ENCODE results near the gene STPG1. TPM values are rescaled to one million over a fixed set of nuclear protein-coding genes. Genes with fewer than 3 reads are reported as not detected.

Gene STPG1
- total RNA-seq, 1 experiment from 2014 or later: 14.9 TPM

DNA sequence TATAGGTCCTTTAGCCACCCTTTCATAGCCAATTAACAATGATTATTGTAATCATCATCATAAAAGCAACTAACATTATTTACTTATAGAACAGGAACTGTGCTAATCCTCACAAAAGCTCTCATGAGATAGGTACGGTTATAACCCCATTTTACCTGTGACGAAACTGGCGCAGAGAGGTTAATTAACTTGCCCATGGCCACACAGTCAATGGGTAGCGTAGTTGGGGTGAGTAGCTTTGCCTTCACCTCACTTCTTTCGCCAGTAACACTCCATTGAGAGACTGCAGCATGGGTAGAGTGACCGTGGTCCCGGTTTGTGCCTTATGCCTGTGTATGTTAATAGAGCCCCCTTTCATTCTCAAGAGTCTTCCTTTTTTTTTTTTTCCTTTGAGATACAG is 12.3 kb upstream of the STPG1 start:
- no TSS peak for BruUV-seq (replicated peaks)
- TF ChIP-seq, protein P1, sequence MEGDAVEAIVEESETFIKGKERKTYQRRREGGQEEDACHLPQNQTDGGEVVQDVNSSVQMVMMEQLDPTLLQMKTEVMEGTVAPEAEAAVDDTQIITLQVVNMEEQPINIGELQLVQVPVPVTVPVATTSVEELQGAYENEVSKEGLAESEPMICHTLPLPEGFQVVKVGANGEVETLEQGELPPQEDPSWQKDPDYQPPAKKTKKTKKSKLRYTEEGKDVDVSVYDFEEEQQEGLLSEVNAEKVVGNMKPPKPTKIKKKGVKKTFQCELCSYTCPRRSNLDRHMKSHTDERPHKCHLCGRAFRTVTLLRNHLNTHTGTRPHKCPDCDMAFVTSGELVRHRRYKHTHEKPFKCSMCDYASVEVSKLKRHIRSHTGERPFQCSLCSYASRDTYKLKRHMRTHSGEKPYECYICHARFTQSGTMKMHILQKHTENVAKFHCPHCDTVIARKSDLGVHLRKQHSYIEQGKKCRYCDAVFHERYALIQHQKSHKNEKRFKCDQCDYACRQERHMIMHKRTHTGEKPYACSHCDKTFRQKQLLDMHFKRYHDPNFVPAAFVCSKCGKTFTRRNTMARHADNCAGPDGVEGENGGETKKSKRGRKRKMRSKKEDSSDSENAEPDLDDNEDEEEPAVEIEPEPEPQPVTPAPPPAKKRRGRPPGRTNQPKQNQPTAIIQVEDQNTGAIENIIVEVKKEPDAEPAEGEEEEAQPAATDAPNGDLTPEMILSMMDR (conservative IDR thresholded peaks at IDR 0.05; ENCODE audit: low read depth, low read length): no peak
- no peak for TF ChIP-seq EZH2phosphoT487 (IDR thresholded peaks at IDR 0.05; ENCODE audit: borderline replicate concordance, low read length)
- TF ChIP-seq EZH2 (IDR thresholded peaks at IDR 0.05; ENCODE audit: low read length, unreplicated experiment): no peak
- no peaks in the 10 kb centered on the region for H3K27me3 ChIP-seq (ENCODE audit: low read length)
- H3K4me1 ChIP-seq (ENCODE audit: insufficient read depth, low read length): no peaks in the 10 kb centered on the region
- no peaks in the 10 kb centered on the region for H3K9me2 ChIP-seq (replicated peaks; ENCODE audit: low read length)
- H3K9ac ChIP-seq (ENCODE audit: low read length): no peak overlapping the region
- DNase-seq: no peak
- ATAC-seq: no peak
- no peak overlapping the region for H2AFZ ChIP-seq (ENCODE audit: low read length)
- H3K27ac ChIP-seq (ENCODE audit: low read length): no peak overlapping the region
- ChIA-PET CTCF (no interaction called here), POLR2A (ENCODE audit: unreplicated experiment) (no interaction called here)
- no peak overlapping the region for H3K4me3 ChIP-seq (ENCODE audit: low read length)
- H3K4me2 ChIP-seq (ENCODE audit: low read length): no peak overlapping the region
- peaks cover 9% of the 10 kb centered on the region; the same call in 1 of the 2 replicates for H3K79me2 ChIP-seq (ENCODE audit: low read length)
- no peaks in the 10 kb centered on the region for H3K9me3 ChIP-seq (ENCODE audit: low read length)
- no peaks in the 10 kb centered on the region for H4K20me1 ChIP-seq (ENCODE audit: low read length)
- intact Hi-C loops (cut with micrococcal nuclease): no loop called here
- H3F3A ChIP-seq (ENCODE audit: low read length, unreplicated experiment): no peaks in the 10 kb centered on the region
- H3K36me3 ChIP-seq (ENCODE audit: low read depth, low read length): peaks cover 17% of the 10 kb centered on the region

DNA sequence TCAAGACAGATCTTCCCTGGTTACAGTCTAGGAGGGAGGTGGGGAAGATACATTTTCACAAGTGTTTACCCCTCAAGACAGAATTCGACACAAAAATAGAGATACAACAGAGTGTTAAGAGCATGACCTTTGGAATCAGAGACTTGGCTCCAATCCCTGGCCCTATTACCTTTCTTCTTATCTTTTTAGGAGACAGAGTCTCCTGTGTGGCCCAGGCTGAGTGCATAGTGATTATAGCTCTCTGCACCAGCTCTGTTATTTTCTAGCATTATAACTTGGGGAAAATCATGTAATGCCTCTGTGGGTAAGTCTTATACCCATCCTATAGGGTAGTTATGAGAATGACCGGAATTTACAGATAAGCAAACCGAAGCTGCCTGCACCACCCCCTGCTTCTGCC is 11.9 kb upstream of the STPG1 start:
- no peaks in the 10 kb centered on the region for H4K20me1 ChIP-seq (ENCODE audit: low read length)
- intact Hi-C loops (cut with micrococcal nuclease): no loop called here
- H3K4me2 ChIP-seq (ENCODE audit: low read length): no peak overlapping the region
- peaks cover 22% of the 10 kb centered on the region for H3K36me3 ChIP-seq (ENCODE audit: low read depth, low read length)
- no peak overlapping the region for H2AFZ ChIP-seq (ENCODE audit: low read length)
- peaks cover 13% of the 10 kb centered on the region; the same call in 1 of the 2 replicates for H3K79me2 ChIP-seq (ENCODE audit: low read length)
- BruUV-seq (replicated peaks): no TSS peak
- H3K27me3 ChIP-seq (ENCODE audit: low read length): no peaks in the 10 kb centered on the region
- ATAC-seq (no peak), DNase-seq (no peak)
- H3F3A ChIP-seq (ENCODE audit: low read length, unreplicated experiment): no peaks in the 10 kb centered on the region
- H3K4me3 ChIP-seq (ENCODE audit: low read length): no peak overlapping the region
- H3K9ac ChIP-seq (ENCODE audit: low read length): no peak overlapping the region
- no peaks in the 10 kb centered on the region for H3K9me2 ChIP-seq (replicated peaks; ENCODE audit: low read length)
- ChIA-PET POLR2A (ENCODE audit: unreplicated experiment) (interaction anchor here (0.6 kb wide), 1 partner anchor 13 kb away, joined by 4 read pairs; no protein-coding TSS in a partner anchor), CTCF (no interaction called here)
- no peaks in the 10 kb centered on the region for H3K9me3 ChIP-seq (ENCODE audit: low read length)
- TF ChIP-seq, protein P1 (conservative IDR thresholded peaks at IDR 0.05; ENCODE audit: low read depth, low read length): no peak
- no peak for TF ChIP-seq EZH2phosphoT487 (IDR thresholded peaks at IDR 0.05; ENCODE audit: borderline replicate concordance, low read length)
- no peak for TF ChIP-seq EZH2 (IDR thresholded peaks at IDR 0.05; ENCODE audit: low read length, unreplicated experiment)
- no peaks in the 10 kb centered on the region for H3K4me1 ChIP-seq (ENCODE audit: insufficient read depth, low read length)
- H3K27ac ChIP-seq (ENCODE audit: low read length): no peak overlapping the region

DNA sequence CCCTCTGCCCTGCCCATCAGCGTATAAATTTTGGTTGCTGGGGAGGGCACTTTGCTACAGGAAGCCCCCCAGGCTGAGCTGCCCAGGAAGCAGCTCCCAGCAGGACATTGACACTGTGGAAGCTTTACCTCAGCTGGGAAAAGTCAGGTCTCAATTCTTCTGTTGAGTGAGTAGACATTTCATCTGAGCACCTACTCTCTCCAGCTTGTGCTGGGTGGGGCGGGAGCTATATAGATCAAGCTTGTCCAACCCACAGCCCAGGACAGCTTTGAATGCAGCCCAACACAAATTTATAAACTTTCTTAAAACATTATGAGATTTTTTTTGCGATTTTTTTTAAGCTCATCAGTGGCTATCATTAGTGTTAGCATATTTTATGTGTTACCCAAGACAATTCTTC is 11.4 kb upstream of the STPG1 start:
- no TSS peak for BruUV-seq (replicated peaks)
- peaks cover 22% of the 10 kb centered on the region for H3K36me3 ChIP-seq (ENCODE audit: low read depth, low read length)
- H3F3A ChIP-seq (ENCODE audit: low read length, unreplicated experiment): no peaks in the 10 kb centered on the region
- no peaks in the 10 kb centered on the region for H3K4me1 ChIP-seq (ENCODE audit: insufficient read depth, low read length)
- H3K27me3 ChIP-seq (ENCODE audit: low read length): no peaks in the 10 kb centered on the region
- TF ChIP-seq, protein P1 (conservative IDR thresholded peaks at IDR 0.05; ENCODE audit: low read depth, low read length): no peak
- no peak for TF ChIP-seq EZH2phosphoT487 (IDR thresholded peaks at IDR 0.05; ENCODE audit: borderline replicate concordance, low read length)
- TF ChIP-seq EZH2 (IDR thresholded peaks at IDR 0.05; ENCODE audit: low read length, unreplicated experiment): no peak
- POLR2A ChIA-PET (ENCODE audit: unreplicated experiment): interaction anchor here (0.6 to 0.7 kb wide), 2 partner anchors 12 to 57 kb away, joined by 4 to 7 read pairs; no protein-coding TSS in a partner anchor
- no peaks in the 10 kb centered on the region for H3K9me3 ChIP-seq (ENCODE audit: low read length)
- no peak overlapping the region for H2AFZ ChIP-seq (ENCODE audit: low read length)
- no peak overlapping the region for H3K9ac ChIP-seq (ENCODE audit: low read length)
- H4K20me1 ChIP-seq (ENCODE audit: low read length): no peaks in the 10 kb centered on the region
- ATAC-seq: no peak
- no peak overlapping the region for H3K27ac ChIP-seq (ENCODE audit: low read length)
- no peak overlapping the region for H3K4me2 ChIP-seq (ENCODE audit: low read length)
- H3K9me2 ChIP-seq (replicated peaks; ENCODE audit: low read length): no peaks in the 10 kb centered on the region
- H3K79me2 ChIP-seq (ENCODE audit: low read length): peaks cover 16% of the 10 kb centered on the region
- CTCF ChIA-PET: no interaction called here
- DNase-seq: no peak
- intact Hi-C loops (cut with micrococcal nuclease): no loop called here
- no peak overlapping the region for H3K4me3 ChIP-seq (ENCODE audit: low read length)
